GM12864 (cell line): ENCODE results near the gene PITPNM3.

Experiments used
- DNase-seq: peaks from one replicate; pipeline ENCODE4 v3.0.0-alpha.2; 2011; ENCODE audit warnings: low read depth
- H3K4me3 ChIP-seq: 2 replicates; pipeline ENCODE4 v1.5.1; 2011; ENCODE audit warnings: mild to moderate bottlenecking, low read depth, low read length, control low read depth
- TF ChIP-seq, protein P1 (sequence below): IDR thresholded peaks from 2 replicates; pipeline ENCODE4 v1.5.1; 2011; ENCODE audit warnings: low read depth, mild to moderate bottlenecking, moderate library complexity, low read length, control low read depth, inconsistent platforms; ENCODE audit errors: missing control alignments

The PITPNM3 gene

DNA sequence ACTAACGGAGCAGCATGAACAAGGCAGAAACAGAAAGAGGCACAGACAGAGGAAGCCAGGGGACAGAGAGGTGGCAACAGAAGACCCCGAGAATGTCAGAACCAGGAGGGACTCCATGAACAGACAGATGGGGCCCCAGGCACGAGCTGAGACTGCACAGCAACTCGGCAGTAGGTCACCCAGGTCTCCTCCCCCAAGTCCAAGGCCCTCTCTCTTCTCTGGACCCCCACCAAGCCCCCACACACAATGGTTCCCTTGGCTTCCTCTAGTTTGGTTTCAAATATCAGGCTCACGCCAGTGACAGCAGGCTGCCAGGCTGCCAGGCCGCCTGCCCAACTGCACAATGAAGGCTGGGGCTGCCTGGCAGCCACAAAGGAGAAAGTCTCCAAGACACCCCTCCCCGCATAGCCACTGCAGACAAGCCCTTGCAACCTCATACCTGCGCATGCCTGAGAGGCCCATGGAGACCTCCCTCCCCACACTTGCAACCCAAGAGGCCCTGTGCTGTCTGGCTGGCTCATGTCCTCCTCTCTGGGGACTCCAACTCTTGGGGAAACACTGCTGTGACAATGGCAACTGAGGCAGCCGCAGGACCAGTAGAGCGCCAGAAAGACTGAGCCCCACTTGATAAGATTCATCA is 57.3 kb downstream of the PITPNM3 start:
- TF ChIP-seq, protein P1, sequence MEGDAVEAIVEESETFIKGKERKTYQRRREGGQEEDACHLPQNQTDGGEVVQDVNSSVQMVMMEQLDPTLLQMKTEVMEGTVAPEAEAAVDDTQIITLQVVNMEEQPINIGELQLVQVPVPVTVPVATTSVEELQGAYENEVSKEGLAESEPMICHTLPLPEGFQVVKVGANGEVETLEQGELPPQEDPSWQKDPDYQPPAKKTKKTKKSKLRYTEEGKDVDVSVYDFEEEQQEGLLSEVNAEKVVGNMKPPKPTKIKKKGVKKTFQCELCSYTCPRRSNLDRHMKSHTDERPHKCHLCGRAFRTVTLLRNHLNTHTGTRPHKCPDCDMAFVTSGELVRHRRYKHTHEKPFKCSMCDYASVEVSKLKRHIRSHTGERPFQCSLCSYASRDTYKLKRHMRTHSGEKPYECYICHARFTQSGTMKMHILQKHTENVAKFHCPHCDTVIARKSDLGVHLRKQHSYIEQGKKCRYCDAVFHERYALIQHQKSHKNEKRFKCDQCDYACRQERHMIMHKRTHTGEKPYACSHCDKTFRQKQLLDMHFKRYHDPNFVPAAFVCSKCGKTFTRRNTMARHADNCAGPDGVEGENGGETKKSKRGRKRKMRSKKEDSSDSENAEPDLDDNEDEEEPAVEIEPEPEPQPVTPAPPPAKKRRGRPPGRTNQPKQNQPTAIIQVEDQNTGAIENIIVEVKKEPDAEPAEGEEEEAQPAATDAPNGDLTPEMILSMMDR: no peak
- H3K4me3 ChIP-seq: no peak overlapping the region
- DNase-seq: no peak

DNA sequence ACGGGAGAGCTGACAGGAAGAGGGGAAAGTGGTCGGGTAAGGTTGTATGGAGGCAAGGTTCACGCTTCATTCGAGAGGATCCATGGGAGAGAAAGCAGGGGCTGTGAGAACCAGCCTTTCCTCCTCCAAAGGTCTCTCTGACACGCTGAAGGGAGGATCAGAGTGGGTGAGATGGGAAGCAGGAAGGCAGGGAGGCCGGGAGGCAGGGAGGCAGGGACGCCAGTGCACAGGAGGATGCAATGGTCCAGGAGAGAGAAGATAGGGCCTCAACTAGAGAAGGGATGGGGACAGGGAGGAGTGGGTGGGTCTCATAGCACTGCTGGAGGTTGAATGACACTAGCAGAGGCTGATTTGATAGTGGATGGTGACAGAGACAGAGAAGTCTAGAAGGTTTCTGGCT is 58.0 kb downstream of the PITPNM3 start:
- no peak for DNase-seq
- TF ChIP-seq, protein P1: no peak
- no peak overlapping the region for H3K4me3 ChIP-seq

DNA sequence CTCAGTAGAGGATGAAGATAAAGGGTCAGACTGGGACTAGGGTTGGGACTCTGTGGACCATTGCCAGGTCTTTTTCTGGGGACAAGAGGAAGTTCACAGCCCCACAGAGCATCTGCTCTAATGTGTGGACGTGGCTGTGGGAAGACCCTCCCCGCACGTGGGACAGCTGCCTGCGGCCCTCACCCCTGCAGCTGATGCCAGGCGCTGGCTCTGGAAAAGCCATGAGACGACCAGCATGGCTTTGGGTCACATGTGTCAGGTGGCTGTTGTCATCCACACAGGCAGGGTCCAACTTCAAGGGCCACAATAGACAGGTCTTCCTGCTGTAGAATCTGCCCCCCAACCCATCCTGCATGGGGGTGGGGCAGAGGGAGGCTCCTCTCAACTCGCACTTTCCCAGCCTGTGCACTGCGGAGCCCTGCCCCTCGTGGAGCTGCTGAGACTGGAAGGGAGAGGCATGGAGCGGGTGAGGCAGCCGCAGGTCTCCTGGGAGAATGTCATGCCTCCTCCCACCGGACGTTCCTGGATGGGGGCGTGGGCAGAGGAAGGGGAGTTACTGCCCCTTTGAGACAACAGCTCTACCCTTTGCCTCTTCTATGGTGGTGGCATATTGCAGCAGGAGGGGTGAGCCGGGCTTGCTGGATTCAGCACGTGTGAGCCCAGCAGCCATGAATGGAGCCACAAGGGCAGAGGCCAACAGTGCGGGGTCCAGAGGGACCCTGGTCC is 58.7 kb downstream of the PITPNM3 start:
- DNase-seq: no peak
- TF ChIP-seq, protein P1: no peak
- H3K4me3 ChIP-seq: no peak overlapping the region

DNA sequence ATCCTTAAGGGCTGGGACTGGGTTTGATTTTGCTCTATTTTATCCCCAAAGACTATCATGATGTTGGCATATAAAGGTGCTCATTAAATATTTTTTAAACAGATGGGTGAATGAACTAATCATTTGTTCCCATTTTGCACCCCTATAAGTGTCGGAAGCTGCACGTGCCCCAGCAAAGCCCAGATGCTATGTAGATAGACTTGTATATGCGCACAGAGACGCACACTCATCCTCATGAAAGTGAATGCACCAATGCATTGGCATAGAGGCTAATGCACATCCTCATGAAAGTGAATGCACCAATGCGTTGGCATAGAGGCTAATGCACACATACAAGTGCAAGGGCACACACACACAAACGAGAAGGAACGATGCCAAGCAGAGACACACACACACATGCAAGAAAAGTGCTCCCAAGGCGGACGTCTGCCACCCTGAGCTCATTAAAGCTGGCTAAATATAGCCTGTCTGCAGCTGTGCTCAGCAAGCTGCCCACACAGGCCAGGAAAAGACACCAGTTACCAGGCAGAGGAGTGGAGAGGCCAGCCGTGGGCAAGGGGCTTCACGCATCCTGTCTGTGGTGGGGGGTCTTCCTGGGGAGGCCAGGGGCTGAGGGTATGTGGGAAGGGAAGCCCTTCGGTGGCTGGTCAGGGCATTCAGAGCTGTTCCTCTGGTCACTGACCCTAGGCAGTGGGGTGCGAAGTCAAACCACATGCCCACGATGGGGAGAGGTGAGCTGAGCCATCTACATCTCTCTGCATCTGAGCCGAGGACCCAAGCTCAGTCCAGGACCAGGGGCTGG is 59.5 kb downstream of the PITPNM3 start:
- TF ChIP-seq, protein P1: no peak
- no peak for DNase-seq
- no peak overlapping the region for H3K4me3 ChIP-seq

DNA sequence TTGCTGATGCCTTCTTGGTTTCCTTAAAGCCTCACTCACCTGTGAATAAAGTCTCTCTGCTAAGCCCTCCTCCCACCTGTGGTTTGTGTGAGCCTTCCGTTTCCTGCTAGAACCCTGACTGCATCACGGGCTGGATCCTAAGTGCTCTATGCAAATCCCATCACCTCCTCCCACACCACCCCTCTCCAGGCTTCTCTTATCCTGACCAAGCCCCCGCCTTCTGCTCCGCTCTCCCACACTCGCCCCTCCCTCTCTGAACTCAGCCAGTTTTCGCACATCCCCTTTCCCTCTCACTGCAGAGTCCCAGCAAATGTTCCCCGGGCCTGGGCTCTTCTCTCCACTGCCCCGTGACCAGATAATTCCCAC is 60.3 kb downstream of the PITPNM3 start:
- TF ChIP-seq, protein P1: no peak
- H3K4me3 ChIP-seq: no peak overlapping the region
- DNase-seq: peak; percentile 37

DNA sequence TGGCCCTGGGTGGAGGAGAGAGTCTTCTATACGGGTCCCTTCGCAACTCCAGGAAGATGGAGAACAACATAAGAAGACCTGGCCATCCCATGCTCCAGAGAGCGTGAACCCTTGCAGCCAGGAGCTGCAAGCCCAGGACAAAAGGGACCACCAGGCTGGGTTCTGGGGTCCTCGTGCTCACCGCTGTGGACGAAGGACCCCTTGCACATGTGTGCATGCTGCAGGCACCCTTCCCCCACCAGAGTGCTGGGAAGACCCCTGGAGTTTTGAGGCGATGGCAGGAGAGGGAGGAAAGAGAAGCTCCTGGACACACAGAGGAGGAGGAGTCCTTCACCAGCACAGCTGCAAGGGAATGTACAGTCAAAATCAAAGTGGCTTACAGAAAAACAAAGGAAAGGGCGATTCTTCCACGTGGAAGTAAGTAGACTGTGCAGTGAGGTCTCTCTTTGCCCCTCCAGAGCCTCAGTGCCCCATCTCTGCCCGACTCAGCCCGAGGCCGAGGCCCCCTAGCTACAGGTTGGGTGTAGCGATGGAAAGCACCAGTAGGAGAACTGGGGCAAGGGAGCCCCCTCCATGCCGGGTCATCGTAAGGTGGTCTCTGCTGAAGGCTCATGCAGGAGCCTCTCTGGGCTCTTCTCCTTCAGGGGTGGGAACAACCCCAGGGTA is 60.8 kb downstream of the PITPNM3 start:
- H3K4me3 ChIP-seq: no peak overlapping the region
- no peak for DNase-seq
- TF ChIP-seq, protein P1: no peak
